Prostate gland (tissue), 2 donors: Measurements from ENCODE around the gene STUM. TPM values are rescaled to one million over a fixed set of nuclear protein-coding genes. Genes with fewer than 3 reads are reported as not detected.

Experiments used
- DNase-seq: peaks from one replicate; pipeline ENCODE4 v3.0.0-alpha.2; 2019; ENCODE audit warnings: low spot score
- H3K27ac ChIP-seq, 2 donors: fragments of 200-600 bp; sonication (generic); 2 replicates each; pipeline ENCODE4 v1.5.1; 2017 to 2019
- H3K27me3 ChIP-seq: fragments of 200-600 bp; sonication (generic); replicated peaks from 2 replicates; pipeline ENCODE4 v1.5.1; 2019; ENCODE audit not compliant: insufficient read depth
- H3K36me3 ChIP-seq, 2 donors: fragments of 200-600 bp; sonication (generic); 1 replicate in 1 of 2; 2 replicates in 1 of 2; pipeline versions ENCODE4 v1.5.1 to v1.8.1; 2017 to 2019
- H3K4me1 ChIP-seq: fragments of 200-600 bp; sonication (generic); replicated peaks from 2 replicates; pipeline ENCODE4 v1.5.1; 2019
- H3K4me3 ChIP-seq, 2 donors: fragments of 200-600 bp; sonication (generic); 2 replicates each; pipeline ENCODE4 v1.5.1; 2017 to 2019
- H3K9me3 ChIP-seq: fragments of 200-600 bp; sonication (generic); 2 replicates; pipeline ENCODE4 v1.5.1; 2017
- CTCF ChIP-seq, 4 experiments: fragments of 200-600 bp in 2 of 4; fragments of 450-650 bp in 2 of 4; sonication (generic) in 2 of 4; IDR thresholded peaks; 1 replicate in 3 of 4; 2 replicates in 1 of 4; pipeline ENCODE4 v1.5.1; 2016 to 2019; ENCODE audit warnings: antibody characterized with exemption in 4 of 4, mild to moderate bottlenecking in 2 of 4, moderate library complexity in 2 of 4
- POLR2A ChIP-seq: fragments of 450-650 bp; IDR thresholded peaks from one replicate; pipeline ENCODE4 v1.6.1; 2016; ENCODE audit warnings: antibody characterized with exemption, mild to moderate bottlenecking
- POLR2AphosphoS5 ChIP-seq: sonication (generic); formaldehyde crosslinking; IDR thresholded peaks from one replicate; pipeline ENCODE4 v1.6.1; 2017; ENCODE audit warnings: antibody characterized with exemption
- WGBS: methylation state at CpG from one replicate; pipeline ENCODE4 v1.1.5; 2018; 5-methylcytosine and 5-hydroxymethylcytosine counted together
- intact Hi-C: fragments of 100-400 bp; cut with DNase I; formaldehyde crosslinking; loops from one replicate; pipeline ENCODE4 v1.14.2; 2022
- total RNA-seq, 2 donors: library from RNA; depleted of rRNA; stranded (reverse); fragments of >200 nt; gene quantifications; one replicate each; pipeline ENCODE4 v1.1.0, GENCODE V29; 2016

Gene STUM
- total RNA-seq, 2 donors from 2014 or later = 1.9 to 4.3 TPM

GRCh38 chr1:226520640-226521355 is 27.8 kb upstream of the STUM start:
- H3K4me3 ChIP-seq = no peak overlapping the region
- no peak for TF ChIP-seq POLR2AphosphoS5
- no peak for TF ChIP-seq POLR2A
- no peak for TF ChIP-seq CTCF (IDR thresholded peaks at IDR 0.05)
- WGBS = 91% methylated on average over 9 of the region's 9 CpGs
- intact Hi-C loops = no loop called here
- H3K36me3 ChIP-seq = no peaks in the 10 kb centered on the region
- H3K27me3 ChIP-seq = no peaks in the 10 kb centered on the region
- no peaks in the 10 kb centered on the region for H3K9me3 ChIP-seq
- no peak overlapping the region for H3K27ac ChIP-seq
- no peaks in the 10 kb centered on the region for H3K4me1 ChIP-seq
- DNase-seq = no peak

DNA sequence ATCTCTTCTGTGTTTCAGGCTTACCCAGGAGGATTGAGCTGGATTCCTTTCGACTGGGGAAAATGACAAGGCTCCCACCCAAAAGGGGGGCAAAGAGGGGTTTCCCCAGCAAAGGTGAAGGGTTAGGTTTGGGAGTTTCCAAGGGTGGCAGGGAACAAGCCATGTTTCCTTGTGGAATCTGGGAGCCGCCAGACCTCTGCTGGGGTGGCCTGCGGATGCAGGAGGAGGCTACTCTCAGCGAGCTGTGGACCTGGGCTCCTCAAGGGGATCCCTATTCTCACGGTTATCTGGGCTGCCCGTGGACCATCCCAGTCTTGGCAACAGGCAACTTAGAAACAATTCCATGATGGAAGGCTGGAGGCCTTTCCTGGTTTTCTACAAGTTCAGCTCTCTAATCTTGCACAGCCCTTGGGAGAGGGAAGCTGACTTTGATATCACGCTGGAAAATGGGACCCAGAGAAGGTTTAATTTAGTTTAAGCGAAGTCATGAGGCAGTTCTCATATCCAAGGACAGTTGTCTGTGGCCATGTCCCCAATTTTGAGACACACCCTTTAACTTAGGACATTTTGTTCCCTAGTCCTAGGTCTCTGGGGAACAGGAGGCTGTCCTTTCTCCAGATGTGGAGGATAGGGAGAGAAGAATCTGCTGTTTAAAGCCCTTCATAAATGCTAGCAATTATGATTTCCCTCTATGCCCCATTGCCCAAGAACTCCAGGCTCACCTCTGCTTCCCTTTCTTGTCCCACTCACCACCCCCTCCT is 24.7 kb upstream of the STUM start:
- Histone ChIP-seq H3K9me3 (no peaks in the 10 kb centered on the region), H3K27me3 (no peaks in the 10 kb centered on the region), H3K4me1 (no peaks in the 10 kb centered on the region), H3K4me3 (no peak overlapping the region), H3K36me3 (no peaks in the 10 kb centered on the region), H3K27ac (no peak overlapping the region)
- intact Hi-C loops = no loop called here
- DNase-seq = no peak
- 95% methylated on average over 8 of the region's 8 CpGs for WGBS
- TF ChIP-seq POLR2A (no peak), POLR2AphosphoS5 (no peak), CTCF (IDR thresholded peaks at IDR 0.05) (no peak)

- no peak for DNase-seq
- H3K4me3 ChIP-seq = no peak overlapping the region
- no peak overlapping the region for H3K27ac ChIP-seq
- H3K4me1 ChIP-seq = no peaks in the 10 kb centered on the region
- H3K36me3 ChIP-seq = no peaks in the 10 kb centered on the region
- intact Hi-C loops = no loop called here
- H3K27me3 ChIP-seq = no peaks in the 10 kb centered on the region
- TF ChIP-seq POLR2AphosphoS5 (no peak), POLR2A (no peak), CTCF (IDR thresholded peaks at IDR 0.05) (no peak)
- H3K9me3 ChIP-seq = no peaks in the 10 kb centered on the region
These were observed 24.0 kb upstream of the STUM start for GRCh38 chr1:226524547-226524946.

GRCh38 chr1:226525750-226526149 is 22.8 kb upstream of the STUM start:
- Histone ChIP-seq H3K4me1 (no peaks in the 10 kb centered on the region), H3K4me3 (no peak overlapping the region), H3K27ac (no peak overlapping the region), H3K9me3 (no peaks in the 10 kb centered on the region), H3K27me3 (no peaks in the 10 kb centered on the region), H3K36me3 (no peaks in the 10 kb centered on the region)
- 89% methylated on average over 3 of the region's 3 CpGs for WGBS
- intact Hi-C loops = no loop called here
- TF ChIP-seq POLR2AphosphoS5 = no peak
- TF ChIP-seq CTCF (IDR thresholded peaks at IDR 0.05) = no peak
- TF ChIP-seq POLR2A = no peak
- DNase-seq = no peak
